Vagina (tissue), 2 donors: ENCODE results near the gene MB21D2.

ENCODE experiments used
- POLR2A ChIP-seq, 2 donors: fragments of 450-650 bp; IDR thresholded peaks; one replicate each; pipeline ENCODE4 v1.6.1; 2017; ENCODE audit warnings: antibody characterized with exemption in 2 of 2, mild to moderate bottlenecking in 2 of 2, moderate library complexity in 2 of 2
- TF ChIP-seq, protein P1 (sequence below), 3 experiments: fragments of 450-650 bp in 2 of 3; fragments of 200-600 bp in 1 of 3; sonication (generic) in 1 of 3; IDR thresholded peaks; one replicate each; pipeline ENCODE4 v1.5.1; 2017 to 2019; ENCODE audit warnings: antibody characterized with exemption in 3 of 3, mild to moderate bottlenecking in 2 of 3, moderate library complexity in 2 of 3

DNA sequence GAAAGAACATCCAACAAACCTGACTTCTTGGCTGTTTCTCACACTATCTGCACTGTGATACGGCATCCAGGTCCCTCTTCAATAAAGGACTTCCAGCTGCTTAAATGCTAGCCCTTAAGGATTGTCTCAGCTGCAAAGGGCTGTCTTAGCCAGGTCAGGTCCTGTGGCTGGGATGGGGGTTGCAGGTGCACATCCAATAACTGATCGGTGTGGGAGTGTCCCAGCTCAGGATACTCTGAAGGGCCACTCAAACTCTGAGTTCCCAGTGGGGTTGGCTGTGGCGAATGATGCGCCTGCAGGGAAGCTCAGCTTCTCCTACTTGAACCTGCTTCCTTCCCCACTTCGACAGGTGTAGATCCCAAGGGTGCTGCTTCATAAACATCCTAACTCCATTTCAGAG, 115.7 kb downstream of the MB21D2 start:
- no peak for TF ChIP-seq POLR2A (IDR thresholded peaks at IDR 0.05)
- TF ChIP-seq, protein P1, sequence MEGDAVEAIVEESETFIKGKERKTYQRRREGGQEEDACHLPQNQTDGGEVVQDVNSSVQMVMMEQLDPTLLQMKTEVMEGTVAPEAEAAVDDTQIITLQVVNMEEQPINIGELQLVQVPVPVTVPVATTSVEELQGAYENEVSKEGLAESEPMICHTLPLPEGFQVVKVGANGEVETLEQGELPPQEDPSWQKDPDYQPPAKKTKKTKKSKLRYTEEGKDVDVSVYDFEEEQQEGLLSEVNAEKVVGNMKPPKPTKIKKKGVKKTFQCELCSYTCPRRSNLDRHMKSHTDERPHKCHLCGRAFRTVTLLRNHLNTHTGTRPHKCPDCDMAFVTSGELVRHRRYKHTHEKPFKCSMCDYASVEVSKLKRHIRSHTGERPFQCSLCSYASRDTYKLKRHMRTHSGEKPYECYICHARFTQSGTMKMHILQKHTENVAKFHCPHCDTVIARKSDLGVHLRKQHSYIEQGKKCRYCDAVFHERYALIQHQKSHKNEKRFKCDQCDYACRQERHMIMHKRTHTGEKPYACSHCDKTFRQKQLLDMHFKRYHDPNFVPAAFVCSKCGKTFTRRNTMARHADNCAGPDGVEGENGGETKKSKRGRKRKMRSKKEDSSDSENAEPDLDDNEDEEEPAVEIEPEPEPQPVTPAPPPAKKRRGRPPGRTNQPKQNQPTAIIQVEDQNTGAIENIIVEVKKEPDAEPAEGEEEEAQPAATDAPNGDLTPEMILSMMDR (IDR thresholded peaks at IDR 0.05), result no peak
